ENCODE measurements around the gene BRCA2. TPM values are rescaled to one million over a fixed set of nuclear protein-coding genes. Genes with fewer than 3 reads are reported as not detected.

BRCA2 gene, protein sequence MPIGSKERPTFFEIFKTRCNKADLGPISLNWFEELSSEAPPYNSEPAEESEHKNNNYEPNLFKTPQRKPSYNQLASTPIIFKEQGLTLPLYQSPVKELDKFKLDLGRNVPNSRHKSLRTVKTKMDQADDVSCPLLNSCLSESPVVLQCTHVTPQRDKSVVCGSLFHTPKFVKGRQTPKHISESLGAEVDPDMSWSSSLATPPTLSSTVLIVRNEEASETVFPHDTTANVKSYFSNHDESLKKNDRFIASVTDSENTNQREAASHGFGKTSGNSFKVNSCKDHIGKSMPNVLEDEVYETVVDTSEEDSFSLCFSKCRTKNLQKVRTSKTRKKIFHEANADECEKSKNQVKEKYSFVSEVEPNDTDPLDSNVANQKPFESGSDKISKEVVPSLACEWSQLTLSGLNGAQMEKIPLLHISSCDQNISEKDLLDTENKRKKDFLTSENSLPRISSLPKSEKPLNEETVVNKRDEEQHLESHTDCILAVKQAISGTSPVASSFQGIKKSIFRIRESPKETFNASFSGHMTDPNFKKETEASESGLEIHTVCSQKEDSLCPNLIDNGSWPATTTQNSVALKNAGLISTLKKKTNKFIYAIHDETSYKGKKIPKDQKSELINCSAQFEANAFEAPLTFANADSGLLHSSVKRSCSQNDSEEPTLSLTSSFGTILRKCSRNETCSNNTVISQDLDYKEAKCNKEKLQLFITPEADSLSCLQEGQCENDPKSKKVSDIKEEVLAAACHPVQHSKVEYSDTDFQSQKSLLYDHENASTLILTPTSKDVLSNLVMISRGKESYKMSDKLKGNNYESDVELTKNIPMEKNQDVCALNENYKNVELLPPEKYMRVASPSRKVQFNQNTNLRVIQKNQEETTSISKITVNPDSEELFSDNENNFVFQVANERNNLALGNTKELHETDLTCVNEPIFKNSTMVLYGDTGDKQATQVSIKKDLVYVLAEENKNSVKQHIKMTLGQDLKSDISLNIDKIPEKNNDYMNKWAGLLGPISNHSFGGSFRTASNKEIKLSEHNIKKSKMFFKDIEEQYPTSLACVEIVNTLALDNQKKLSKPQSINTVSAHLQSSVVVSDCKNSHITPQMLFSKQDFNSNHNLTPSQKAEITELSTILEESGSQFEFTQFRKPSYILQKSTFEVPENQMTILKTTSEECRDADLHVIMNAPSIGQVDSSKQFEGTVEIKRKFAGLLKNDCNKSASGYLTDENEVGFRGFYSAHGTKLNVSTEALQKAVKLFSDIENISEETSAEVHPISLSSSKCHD (N-terminal part only)
- total RNA-seq = 1 to 10 TPM in 1 of 4 donors, under 1 TPM in 3; 0.56 to 6.3 (median 0.82) TPM

DNA sequence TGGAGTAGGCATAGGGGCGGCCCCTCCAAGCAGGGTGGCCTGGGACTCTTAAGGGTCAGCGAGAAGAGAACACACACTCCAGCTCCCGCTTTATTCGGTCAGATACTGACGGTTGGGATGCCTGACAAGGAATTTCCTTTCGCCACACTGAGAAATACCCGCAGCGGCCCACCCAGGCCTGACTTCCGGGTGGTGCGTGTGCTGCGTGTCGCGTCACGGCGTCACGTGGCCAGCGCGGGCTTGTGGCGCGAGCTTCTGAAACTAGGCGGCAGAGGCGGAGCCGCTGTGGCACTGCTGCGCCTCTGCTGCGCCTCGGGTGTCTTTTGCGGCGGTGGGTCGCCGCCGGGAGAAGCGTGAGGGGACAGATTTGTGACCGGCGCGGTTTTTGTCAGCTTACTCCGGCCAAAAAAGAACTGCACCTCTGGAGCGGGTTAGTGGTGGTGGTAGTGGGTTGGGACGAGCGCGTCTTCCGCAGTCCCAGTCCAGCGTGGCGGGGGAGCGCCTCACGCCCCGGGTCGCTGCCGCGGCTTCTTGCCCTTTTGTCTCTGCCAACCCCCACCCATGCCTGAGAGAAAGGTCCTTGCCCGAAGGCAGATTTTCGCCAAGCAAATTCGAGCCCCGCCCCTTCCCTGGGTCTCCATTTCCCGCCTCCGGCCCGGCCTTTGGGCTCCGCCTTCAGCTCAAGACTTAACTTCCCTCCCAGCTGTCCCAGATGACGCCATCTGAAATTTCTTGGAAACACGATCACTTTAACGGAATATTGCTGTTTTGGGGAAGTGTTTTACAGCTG is at the start of gene BRCA2, which contains the start of gene ZAR1L:
Gene BRCA2, plus strand, starts transcription at position 271 of the 790 bp plus-strand sequence. CDS start 953 bp downstream, outside the sequence.
Gene ZAR1L, minus strand, starts transcription at position 126 of the 790 bp plus-strand sequence. CDS start 3,438 bp downstream, outside the sequence.
- WGBS, 2 donors = 1% methylated on average over 20 to 28 of the region's 60 CpGs
- no peaks in the 10 kb centered on the region for H3K36me3 ChIP-seq
- peak within 1 kb of the TSS; percentile 22 to 53 (median 36) for H3K4me3 ChIP-seq (replicated peaks in 1 of 3)
- peak within 1 kb of the TSS; percentile 76 to 93 (median 92) for H3K27ac ChIP-seq
- H3K9me3 ChIP-seq = no peaks in the 10 kb centered on the region
- peaks cover 0 to 5% of the 10 kb centered on the region in 2 donors for H3K4me1 ChIP-seq
- no peaks in the 10 kb centered on the region for H3K27me3 ChIP-seq
- peak; percentile 90 to 91 for DNase-seq
- TF ChIP-seq, protein P1, sequence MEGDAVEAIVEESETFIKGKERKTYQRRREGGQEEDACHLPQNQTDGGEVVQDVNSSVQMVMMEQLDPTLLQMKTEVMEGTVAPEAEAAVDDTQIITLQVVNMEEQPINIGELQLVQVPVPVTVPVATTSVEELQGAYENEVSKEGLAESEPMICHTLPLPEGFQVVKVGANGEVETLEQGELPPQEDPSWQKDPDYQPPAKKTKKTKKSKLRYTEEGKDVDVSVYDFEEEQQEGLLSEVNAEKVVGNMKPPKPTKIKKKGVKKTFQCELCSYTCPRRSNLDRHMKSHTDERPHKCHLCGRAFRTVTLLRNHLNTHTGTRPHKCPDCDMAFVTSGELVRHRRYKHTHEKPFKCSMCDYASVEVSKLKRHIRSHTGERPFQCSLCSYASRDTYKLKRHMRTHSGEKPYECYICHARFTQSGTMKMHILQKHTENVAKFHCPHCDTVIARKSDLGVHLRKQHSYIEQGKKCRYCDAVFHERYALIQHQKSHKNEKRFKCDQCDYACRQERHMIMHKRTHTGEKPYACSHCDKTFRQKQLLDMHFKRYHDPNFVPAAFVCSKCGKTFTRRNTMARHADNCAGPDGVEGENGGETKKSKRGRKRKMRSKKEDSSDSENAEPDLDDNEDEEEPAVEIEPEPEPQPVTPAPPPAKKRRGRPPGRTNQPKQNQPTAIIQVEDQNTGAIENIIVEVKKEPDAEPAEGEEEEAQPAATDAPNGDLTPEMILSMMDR (IDR thresholded peaks at IDR 0.05) = no peak
- peak in 1 of 2 donors; percentile 74 for TF ChIP-seq POLR2A (IDR thresholded peaks at IDR 0.05)
- intact Hi-C loops (cut with DNase I) = no loop called here

DNA sequence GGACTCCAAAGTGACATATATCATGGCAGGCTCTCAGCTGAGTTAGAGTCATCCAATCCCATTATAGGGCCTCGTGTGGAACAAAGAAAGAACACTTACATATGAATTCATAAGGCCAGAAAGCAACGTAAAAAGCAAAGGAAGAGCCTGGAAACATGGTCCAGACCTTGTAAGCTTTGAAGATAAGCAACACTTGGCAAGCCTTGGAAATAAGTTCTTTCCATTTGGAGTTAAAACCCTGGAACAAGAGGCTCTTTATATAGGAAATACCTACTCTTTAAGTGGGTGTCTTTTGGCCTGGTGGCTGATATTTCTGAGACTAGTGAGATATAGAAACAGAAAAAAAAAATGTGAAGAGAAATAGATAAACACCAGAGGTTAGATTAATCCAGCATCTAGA is 49.6 kb upstream of the BRCA2 start:
- Histone ChIP-seq H3K27ac (no peak overlapping the region), H3K4me3 (replicated peaks in 1 of 3) (no peak overlapping the region), H3K27me3 (no peaks in the 10 kb centered on the region), H3K9me3 (no peaks in the 10 kb centered on the region), H3K4me1 (peaks cover 5 to 8% of the 10 kb centered on the region in 2 donors), H3K36me3 (peaks cover 0 to 1% of the 10 kb centered on the region in 2 donors)
- no peak for DNase-seq
- 44 to 45% methylated on average over 2 of the region's 2 CpGs for WGBS, 2 donors
- TF ChIP-seq, protein P1 (IDR thresholded peaks at IDR 0.05) = no peak
- TF ChIP-seq POLR2A (IDR thresholded peaks at IDR 0.05) = no peak
- intact Hi-C loops (cut with DNase I) = no loop called here

DNA sequence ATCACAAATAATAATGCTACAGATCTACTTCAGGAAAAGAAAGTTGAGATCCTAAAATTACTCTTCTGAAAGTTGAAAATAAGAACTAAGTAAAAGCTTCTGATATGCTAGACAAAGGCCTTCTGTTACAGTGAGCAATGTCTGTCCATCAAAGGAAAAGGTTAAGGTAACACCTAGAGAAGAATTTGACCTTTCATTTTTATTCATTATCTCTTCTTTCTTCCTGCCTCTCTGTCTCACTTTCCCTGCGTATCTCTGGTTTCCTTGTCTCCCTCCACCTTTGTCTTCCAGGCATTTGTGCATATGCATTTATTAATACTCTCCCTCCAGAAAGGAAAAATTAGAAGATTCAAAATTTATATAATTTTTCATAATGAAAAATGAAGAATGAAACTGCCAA is 49.2 kb upstream of the BRCA2 start:
- no peak for TF ChIP-seq POLR2A (IDR thresholded peaks at IDR 0.05)
- TF ChIP-seq, protein P1 (IDR thresholded peaks at IDR 0.05) = no peak
- WGBS, 2 donors = 87 to 94% methylated on average over 1 of the region's 1 CpG
- Histone ChIP-seq H3K36me3 (peaks cover 0 to 4% of the 10 kb centered on the region in 2 donors), H3K4me3 (replicated peaks in 1 of 3) (no peak overlapping the region), H3K4me1 (peaks cover 3 to 8% of the 10 kb centered on the region in 2 donors), H3K27me3 (no peaks in the 10 kb centered on the region), H3K27ac (no peak overlapping the region), H3K9me3 (no peaks in the 10 kb centered on the region)
- DNase-seq = no peak
- intact Hi-C loops (cut with DNase I) = no loop called here

DNA sequence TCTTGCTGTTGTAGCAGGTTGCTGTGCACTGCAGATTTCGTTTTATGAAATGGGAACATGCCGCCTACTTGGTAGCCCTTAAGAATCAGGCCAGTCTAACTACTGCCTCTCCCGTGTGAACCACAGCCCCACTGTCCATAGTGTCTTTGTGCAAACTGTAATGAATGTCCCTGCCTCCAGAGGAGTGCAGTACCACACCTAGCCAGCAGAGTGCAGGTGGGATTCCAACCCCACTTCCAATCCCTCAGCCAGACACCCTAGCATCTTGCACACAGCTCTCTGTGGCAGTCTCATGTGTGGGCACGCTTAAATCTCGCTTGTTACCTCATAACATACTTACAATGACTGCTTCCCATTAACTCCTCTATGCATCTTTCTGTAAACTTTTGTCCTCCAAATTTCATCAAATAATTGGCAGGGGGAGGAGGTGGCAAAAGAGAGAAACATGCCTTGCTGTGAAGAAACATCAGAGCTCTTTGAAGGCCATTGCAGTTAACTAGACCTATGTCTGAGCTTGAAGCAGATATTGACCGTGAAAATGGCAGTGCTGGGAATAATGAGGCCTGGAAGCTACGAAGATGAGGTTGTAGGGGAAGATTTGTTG is 47.4 kb upstream of the BRCA2 start:
- Histone ChIP-seq H3K9me3 (no peaks in the 10 kb centered on the region), H3K4me3 (replicated peaks in 1 of 3) (no peak overlapping the region), H3K27ac (no peak overlapping the region), H3K27me3 (no peaks in the 10 kb centered on the region), H3K4me1 (no peaks in the 10 kb centered on the region), H3K36me3 (peaks cover 0 to 4% of the 10 kb centered on the region in 2 donors)
- WGBS, 2 donors = 79 to 85% methylated on average over 7 of the region's 7 CpGs
- DNase-seq = peak; percentile 55 to 62
- TF ChIP-seq, protein P1 (IDR thresholded peaks at IDR 0.05) = peak; percentile 69 to 85 (median 72)
- TF ChIP-seq POLR2A (IDR thresholded peaks at IDR 0.05) = no peak
- intact Hi-C loops (cut with DNase I) = no loop called here

Measured in thyroid gland (tissue), 4 donors.